Mucosa of rectum (tissue), 2 donors: Measurements from ENCODE around the gene SHFL.
A peak's percentile ranks its signal among the peaks of the same experiment; 100 is the strongest.

ENCODE experiments used
- H3K27ac ChIP-seq, 2 donors: one replicate each; pipeline ENCODE4 v1.7.0; 2013; ENCODE audit warnings: inconsistent platforms in 2 of 2, low read depth in 2 of 2, low read length in 2 of 2
- H3K27me3 ChIP-seq, 2 donors: one replicate each; pipeline ENCODE4 v1.7.0; 2013; ENCODE audit warnings: low read length in 2 of 2; ENCODE audit not compliant: control insufficient read depth in 2 of 2, insufficient read depth in 2 of 2
- H3K36me3 ChIP-seq, 2 donors: one replicate each; pipeline ENCODE4 v1.7.0; 2013; ENCODE audit warnings: low read length in 2 of 2; ENCODE audit not compliant: control insufficient read depth in 2 of 2, insufficient read depth in 2 of 2
- H3K4me1 ChIP-seq, 2 donors: one replicate each; pipeline ENCODE4 v1.7.0; 2013; ENCODE audit warnings: low read length in 2 of 2, mild to moderate bottlenecking in 1 of 2; ENCODE audit not compliant: control insufficient read depth in 2 of 2, insufficient read depth in 2 of 2
- H3K4me3 ChIP-seq, 2 donors: one replicate each; pipeline ENCODE4 v1.7.0; 2013; ENCODE audit warnings: low read length in 2 of 2
- H3K9ac ChIP-seq, 2 donors: one replicate each; pipeline ENCODE4 v1.7.0; 2013; ENCODE audit warnings: low read length in 2 of 2, low read depth in 1 of 2, mild to moderate bottlenecking in 1 of 2
- H3K9me3 ChIP-seq, 2 donors: one replicate each; pipeline ENCODE4 v1.7.0; 2013; ENCODE audit warnings: low read length in 2 of 2; ENCODE audit not compliant: control insufficient read depth in 2 of 2
- donor health status: healthy.
- donor health status: Normal muscosa, but diverticular disease.

The SHFL gene

GRCh38 chr19:10141973-10142372, 55.9 kb downstream of the SHFL start:
- Histone ChIP-seq H3K27ac (peak overlapping the region; percentile 50 to 82), H3K9ac (peak overlapping the region in 1 of 2 donors; percentile 52), H3K36me3 (peaks cover 62 to 83% of the 10 kb centered on the region in 2 donors)

More at GRCh38 chr19:10141973-10142372, 55.9 kb downstream of the SHFL start:
- peaks cover 7 to 8% of the 10 kb centered on the region in 2 donors for H3K4me1 ChIP-seq
- H3K4me3 ChIP-seq = no peak overlapping the region
- H3K9me3 ChIP-seq = no peaks in the 10 kb centered on the region
- no peaks in the 10 kb centered on the region for H3K27me3 ChIP-seq
